Stimulated activated naive CD4-positive, alpha-beta T cell (primary cell): ENCODE measurements around the gene SRRM5.
A peak's percentile ranks its signal among the peaks of the same experiment; 100 is the strongest.
"Not testable (repeated sequence)": the region's sequence is repeated elsewhere in the genome, so short reads cannot be mapped to it uniquely, and the experiment has no call there.

Experiments used
- DNase-seq, 6 experiments: peaks; one replicate each; lab custom pipeline; 2025; lab: John Stamatoyannopoulos, UW

SRRM5 gene

GRCh38 chr19:43638214-43638994 is 26.5 kb downstream of the SRRM5 start:
- DNase-seq = peak in 1 of 6 experiments; percentile 7

DNA sequence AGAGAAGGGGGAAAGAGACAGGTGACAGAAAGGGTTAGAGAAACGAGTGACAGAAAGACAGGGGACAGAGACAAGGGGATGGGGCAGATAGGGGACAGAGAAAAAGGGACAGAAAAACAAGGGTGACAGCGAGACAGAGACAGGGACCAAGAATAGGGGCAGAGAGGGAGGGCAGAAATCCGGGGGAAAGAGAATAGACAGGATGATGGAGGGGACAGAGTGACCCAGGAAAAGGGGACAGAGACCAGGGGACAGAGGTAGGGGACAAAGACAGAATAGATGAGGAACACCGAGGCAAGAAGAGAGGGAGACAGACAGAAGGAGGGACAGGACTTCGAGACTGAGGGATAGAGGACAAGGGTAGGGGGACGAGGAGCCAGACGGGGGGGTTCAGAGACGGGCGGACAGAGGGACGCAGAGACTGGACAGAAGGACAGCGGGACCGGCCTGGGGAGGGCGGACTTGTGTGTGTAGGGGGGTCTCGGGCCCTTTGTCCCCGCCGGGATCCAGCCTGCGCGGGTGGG is 27.2 kb downstream of the SRRM5 start:
- DNase-seq = peak in 1 of 6 experiments; percentile 7

DNA sequence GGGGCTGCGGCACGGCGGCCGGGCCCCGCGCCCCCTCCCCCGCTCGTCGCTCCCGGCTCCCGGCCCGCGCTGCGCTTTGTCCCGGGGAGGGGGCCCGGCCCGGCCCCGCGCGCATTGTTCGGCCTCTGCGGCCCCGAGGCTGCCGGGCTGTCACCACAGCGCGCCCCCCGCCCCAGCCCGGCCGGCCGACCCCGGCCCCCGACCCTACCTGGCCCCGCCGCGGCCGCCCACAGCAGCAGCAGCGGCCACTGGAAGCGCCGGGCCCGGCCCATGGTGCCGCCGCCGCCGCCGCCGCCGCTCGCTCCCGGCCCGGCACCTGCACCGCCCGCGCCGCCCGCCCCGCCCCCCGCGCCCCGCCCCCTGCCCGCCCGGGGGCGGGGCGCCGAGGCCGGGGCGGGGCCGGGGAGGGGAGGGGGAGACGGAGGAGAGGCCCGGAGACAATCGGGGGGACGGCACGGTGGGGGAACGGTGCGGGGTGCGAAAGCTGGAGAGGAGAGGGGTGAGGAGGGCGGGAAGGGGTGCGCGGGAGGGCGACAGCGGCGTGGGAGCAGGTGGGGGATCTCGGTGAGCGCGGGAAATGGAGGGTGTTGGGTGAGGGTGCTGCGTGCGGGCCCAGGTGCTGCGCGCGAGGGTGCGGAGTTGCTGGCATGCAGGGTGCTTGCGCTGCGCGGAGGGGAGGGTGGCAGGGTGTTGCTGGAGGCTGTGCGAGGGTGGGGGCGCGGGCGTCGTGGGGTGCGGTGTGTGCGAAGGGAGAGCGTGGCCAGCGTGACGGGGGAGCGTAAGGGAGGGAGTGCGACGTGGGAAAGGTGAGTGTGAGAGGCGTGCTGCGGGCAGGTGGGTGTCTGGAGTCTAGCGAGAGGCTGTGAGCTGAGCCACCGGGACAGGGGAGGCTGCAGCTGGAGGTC is 27.9 kb downstream of the SRRM5 start, which contains the start of gene CADM4:
Gene CADM4 (minus strand): TSS at position 332 of the 905 bp plus-strand sequence. CDS start 60 bp downstream, at position 272.
- DNase-seq = peak; percentile 45 to 72 (median 64)

GRCh38 chr19:43640424-43640757 is 28.5 kb downstream of the SRRM5 start:
- DNase-seq = peak in 1 of 6 experiments; percentile 10

DNA sequence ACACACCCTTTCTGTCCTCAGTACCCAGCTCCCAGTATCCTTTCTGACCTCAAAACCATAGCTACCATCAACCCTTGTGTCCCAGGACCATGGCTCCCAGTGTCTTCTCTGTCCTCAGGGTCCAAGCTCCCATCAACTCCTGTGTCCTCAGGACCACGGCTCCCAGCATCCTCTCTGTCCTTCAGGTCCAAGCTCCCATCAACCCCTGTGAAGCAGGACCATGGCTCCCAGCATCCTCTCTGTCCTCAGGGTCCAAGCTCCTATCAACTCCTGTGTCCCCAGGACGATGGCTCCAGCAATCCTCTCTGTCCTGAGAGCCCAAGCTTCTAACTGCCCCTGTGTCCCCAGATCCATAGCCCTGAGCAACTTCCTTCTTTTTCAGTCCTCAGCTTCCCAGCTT is 29.4 kb downstream of the SRRM5 start:
- no peak for DNase-seq

DNA sequence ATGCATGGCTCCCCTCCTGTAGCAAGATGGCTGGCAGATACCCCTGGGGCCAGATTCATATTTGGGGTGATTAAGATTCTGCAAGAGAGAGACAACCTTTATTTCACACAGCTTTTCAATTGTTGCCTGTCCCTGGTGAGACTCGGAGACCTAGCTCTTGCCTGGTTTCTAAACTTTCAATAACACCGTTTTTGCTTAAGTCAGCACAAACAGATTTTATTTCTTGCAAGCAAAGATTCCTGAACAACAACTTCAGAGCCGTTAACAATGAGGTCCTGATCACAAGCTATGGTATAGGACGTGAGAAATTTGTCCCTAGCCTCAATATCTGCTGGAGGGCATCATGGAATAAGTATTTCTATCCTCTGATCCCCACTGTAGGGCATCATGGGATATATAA is 30.6 kb downstream of the SRRM5 start:
- DNase-seq = no peak

DNA sequence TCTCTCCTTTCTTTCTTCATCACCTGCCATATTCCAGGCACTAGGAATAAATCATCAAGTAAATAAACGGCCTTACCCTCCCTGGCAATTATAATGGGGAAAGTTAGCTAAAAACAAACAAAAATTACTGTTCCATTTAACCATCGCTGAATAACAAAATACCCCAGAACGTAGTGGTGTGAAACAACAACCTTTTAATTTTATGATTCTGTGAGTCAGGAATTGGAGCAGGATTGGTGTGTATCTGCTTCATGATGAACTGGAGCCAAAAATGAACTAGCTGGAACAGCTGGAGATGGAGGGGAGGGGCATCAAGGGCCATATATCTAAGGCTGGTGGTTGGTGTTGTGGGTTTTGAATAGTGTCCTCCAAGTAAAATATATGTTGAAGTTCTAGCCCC is 31.4 kb downstream of the SRRM5 start:
- DNase-seq = no peak

DNA sequence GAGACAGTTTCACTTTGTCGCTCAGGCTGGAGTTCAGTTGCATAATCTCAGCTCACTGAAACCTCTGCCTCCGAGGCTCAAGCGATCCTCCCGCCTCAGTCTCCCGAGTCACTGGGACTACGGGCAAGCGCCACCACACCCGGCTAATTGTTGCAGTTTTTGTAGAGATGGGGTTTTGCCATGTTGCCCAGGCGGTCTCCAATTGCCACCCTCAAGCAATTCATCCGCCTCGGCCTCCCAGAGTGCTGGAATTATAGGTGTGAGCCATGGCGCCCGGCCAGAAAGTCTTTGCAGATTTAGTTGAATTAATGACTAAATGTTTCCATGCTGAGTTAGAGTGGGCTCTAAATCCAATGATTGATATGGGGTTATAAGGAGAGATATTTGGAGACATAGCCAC is 32.3 kb downstream of the SRRM5 start:
- no peak for DNase-seq

DNA sequence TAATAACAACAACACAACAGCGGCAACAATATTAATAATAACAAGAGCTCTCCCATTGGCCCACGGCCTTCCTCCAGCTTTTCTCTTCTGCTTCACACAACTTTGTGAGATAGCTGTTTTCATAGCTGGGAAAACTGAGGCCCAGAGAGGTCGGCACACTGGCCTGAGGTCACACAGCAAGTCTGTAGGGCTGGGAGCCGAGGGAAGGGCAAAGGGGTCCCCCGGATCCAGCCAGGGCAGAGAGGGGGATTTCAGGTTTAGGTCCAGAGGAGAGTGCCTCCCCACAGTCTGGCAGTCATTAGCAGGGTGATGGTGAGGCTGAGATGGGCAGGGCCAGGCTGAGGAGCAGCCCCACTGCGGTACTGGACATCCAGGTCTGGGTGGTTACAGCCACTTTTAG is 36.7 kb downstream of the SRRM5 start:
- DNase-seq = no peak

GRCh38 chr19:43649514-43649913 is 37.6 kb downstream of the SRRM5 start:
- DNase-seq = no peak

DNA sequence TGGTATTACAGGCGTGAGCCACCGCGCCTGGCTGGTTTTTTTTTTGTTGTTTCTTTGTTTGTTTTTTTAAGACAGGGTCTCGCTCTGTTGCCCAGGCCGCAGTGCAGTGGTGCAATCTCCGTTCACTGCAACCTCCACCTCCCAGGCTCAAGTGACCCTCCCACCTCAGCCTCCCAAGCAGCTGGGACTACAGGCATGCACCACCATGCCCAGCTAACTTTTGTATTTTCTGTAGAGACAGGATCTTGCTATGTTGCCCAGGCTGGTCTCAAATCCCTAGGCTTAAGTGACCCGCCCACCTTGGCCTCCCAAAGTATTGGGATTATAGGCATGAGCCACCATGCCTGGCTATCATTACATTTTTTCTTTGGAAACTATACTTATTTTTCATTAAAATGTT is 38.4 kb downstream of the SRRM5 start:
- DNase-seq = not testable (repeated sequence)

DNA sequence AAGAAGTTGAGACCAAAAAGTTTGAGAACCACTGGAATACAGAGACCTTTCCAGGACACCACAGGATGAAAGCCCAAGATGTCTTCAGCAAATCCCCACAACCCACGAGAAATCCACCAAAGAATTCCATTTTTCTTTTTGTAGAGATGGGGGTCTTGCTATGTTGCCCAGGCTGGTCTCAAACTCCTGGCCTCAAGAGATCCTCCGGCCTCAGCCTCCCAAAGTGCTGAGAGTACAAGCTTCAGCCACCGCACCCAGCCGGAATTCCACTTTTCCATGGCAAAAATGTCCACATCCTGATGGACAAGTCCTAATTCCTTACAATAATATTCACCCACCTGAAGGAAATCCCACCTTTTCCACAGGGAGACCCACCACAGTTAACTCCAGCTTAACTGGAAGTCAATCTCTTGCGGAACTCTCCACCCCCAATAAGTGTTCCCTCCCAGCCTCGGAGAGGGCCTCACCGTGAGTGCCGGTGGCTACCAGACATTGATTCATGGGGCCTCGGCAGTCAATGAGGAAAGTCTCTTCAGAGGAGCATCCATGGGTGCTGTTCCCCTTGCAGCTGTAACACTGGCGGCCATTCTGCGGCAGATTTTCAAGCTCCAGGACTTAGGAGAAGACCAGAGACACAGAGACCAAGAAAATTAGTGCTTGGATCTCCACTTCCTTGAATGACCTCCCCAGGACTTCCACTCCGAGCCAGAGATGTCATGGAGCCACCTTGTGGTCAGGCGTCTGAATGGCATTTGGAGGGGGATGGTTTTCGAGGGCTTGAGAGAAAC is 40.1 kb downstream of the SRRM5 start:
- DNase-seq = peak in 3 of 6 experiments; percentile 12 to 21 (median 18)

GRCh38 chr19:43652546-43652874 is 40.6 kb downstream of the SRRM5 start:
- DNase-seq = no peak

DNA sequence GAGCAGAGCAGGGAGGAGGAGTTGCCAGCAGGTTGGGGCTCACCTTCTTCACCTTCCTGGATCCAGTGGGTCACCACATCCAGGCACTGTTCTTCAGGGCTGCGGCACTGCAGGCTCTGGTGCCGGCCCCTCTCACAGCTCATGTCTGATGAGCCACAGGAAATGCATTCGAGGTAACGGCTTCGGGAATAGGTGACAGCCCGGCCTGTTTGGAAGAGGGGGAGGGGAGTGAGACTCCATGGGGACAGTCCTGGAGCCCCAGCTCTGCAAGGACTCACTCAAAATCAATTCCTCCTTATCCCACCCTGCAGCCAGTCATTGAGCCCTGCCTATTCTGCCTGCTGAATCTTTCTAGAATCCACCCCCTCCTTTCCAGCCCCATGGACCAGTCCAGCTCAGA is 44.5 kb downstream of the SRRM5 start:
- no peak for DNase-seq

DNA sequence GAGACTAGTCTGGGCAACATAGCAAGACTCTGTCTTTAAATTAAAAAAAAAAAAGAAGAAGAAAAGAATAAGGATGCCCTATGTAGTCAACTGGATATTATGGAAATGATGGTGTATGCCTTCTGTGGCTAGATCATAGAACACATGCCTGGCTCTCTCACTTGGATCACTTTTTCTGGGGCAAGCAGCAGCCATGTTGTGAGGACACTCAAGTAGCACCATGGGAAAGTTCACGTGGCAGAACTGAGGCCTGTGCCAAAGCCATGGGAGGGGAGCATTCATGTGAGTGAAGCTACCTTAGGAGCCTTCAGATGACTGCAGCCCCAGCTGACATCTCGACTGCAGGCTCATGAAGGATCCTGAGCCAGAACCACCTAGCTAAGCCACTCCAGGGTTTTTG is 46.1 kb downstream of the SRRM5 start:
- no peak for DNase-seq

DNA sequence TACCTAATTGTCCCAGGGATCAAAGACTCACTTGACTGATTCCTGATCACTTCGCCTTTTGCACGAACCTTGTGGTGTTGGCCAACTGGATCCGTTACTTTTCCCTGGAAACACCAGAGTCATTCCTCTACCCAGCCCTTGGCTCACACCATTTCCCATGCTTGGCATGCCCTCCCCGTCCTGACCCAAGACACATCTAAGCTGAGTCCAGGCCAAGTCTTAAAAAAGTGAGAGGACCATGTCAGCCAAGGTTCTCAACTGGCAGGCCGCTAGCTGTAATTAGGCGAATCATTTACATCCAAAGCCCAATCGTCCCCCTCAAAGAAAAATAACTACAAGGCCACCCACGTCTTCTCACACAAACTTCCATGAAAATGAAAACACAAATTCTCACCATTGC is 46.6 kb downstream of the SRRM5 start:
- DNase-seq = no peak

- DNase-seq = no peak
These were observed 48.5 kb downstream of the SRRM5 start for GRCh38 chr19:43660301-43660970.

DNA sequence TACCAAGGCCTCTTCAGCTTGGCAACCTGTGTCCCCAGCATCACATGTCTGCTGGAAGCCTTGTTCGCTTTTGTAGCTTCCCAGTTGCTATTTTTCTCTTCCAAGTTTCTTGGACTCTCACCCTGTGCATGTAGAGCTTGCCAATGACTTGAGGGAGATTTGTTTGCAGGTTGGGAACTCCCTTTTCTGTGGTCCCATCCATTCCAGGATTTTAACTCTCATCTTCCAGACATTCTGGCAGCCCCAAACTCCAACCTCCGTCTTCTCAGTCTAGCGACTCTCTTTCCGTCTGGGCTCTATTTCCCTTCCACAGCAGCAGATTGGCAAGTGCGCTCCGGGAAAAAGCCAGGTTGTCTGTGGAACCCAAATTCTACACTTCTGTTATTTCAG is 49.1 kb downstream of the SRRM5 start:
- DNase-seq = no peak

- DNase-seq = no peak
These were observed 50.6 kb downstream of the SRRM5 start for GRCh38 chr19:43662487-43662886.

- peak in 5 of 6 experiments; percentile 13 to 60 (median 37) for DNase-seq
These were observed 52.1 kb downstream of the SRRM5 start for GRCh38 chr19:43664018-43664417.
